ENCODE data around the gene PCSK7. TPM values are rescaled to one million over a fixed set of nuclear protein-coding genes. Genes with fewer than 3 reads are reported as not detected.

Gene PCSK7
- total RNA-seq, 2 donors from 2014 or later = 111 to 195 TPM

- Histone ChIP-seq H3K27ac (no peak overlapping the region), H3K4me3 (no peak overlapping the region)
These were observed 65.4 kb downstream of the PCSK7 start for GRCh38 chr11:117166491-117166890.

DNA sequence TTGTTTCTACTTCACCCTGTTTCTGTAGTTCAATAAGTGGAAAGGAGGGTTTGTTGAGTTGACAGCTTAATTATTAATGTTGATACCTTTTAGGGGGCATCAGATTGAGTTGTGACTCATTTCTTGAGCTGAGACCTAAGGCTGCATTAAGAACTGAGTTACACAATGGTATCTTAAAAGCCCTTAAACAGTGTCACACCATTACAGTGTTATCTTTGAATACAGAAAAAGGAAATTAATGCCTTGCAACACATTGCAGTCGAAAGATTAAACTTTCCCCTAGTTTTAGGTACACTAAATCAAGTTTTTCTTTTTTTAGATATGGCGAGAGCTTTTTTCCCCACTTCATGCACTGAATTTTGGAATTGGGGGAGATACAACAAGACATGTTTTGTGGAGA is 71.0 kb downstream of the PCSK7 start:
- H3K9me3 ChIP-seq = no peaks in the 10 kb centered on the region

More at GRCh38 chr11:117166491-117166890, 65.4 kb downstream of the PCSK7 start:
- no peak overlapping the region for H3K9ac ChIP-seq (ENCODE audit: low read depth in 2 of 2, low read length in 2 of 2)
- H3K36me3 ChIP-seq = peaks cover 20% of the 10 kb centered on the region
- DNase-seq = no peak
- intact Hi-C loops (cut with DNase I) = no loop called here
- H3K9me3 ChIP-seq = no peaks in the 10 kb centered on the region
- no peaks in the 10 kb centered on the region for H3K27me3 ChIP-seq
- no peaks in the 10 kb centered on the region for H3K4me1 ChIP-seq
- TF ChIP-seq, protein P1, sequence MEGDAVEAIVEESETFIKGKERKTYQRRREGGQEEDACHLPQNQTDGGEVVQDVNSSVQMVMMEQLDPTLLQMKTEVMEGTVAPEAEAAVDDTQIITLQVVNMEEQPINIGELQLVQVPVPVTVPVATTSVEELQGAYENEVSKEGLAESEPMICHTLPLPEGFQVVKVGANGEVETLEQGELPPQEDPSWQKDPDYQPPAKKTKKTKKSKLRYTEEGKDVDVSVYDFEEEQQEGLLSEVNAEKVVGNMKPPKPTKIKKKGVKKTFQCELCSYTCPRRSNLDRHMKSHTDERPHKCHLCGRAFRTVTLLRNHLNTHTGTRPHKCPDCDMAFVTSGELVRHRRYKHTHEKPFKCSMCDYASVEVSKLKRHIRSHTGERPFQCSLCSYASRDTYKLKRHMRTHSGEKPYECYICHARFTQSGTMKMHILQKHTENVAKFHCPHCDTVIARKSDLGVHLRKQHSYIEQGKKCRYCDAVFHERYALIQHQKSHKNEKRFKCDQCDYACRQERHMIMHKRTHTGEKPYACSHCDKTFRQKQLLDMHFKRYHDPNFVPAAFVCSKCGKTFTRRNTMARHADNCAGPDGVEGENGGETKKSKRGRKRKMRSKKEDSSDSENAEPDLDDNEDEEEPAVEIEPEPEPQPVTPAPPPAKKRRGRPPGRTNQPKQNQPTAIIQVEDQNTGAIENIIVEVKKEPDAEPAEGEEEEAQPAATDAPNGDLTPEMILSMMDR (IDR thresholded peaks at IDR 0.05) = no peak

GRCh38 chr11:117159892-117160291 is 72.0 kb downstream of the PCSK7 start:
- Histone ChIP-seq H3K9ac (ENCODE audit: low read depth in 2 of 2, low read length in 2 of 2) (no peak overlapping the region), H3K27ac (no peak overlapping the region), H3K36me3 (peaks cover 14% of the 10 kb centered on the region), H3K27me3 (no peaks in the 10 kb centered on the region), H3K4me3 (no peak overlapping the region), H3K9me3 (no peaks in the 10 kb centered on the region), H3K4me1 (no peaks in the 10 kb centered on the region)
- TF ChIP-seq, protein P1 (IDR thresholded peaks at IDR 0.05) = no peak
- no peak for DNase-seq
- intact Hi-C loops (cut with DNase I) = no loop called here

More for the DNA sequence above, 71.0 kb downstream of the PCSK7 start:
- H3K27me3 ChIP-seq = no peaks in the 10 kb centered on the region
- no peak overlapping the region for H3K4me3 ChIP-seq
- H3K27ac ChIP-seq = no peak overlapping the region
- H3K4me1 ChIP-seq = no peaks in the 10 kb centered on the region
- no peak for DNase-seq
- intact Hi-C loops (cut with DNase I) = no loop called here
- peaks cover 20% of the 10 kb centered on the region for H3K36me3 ChIP-seq
- no peak overlapping the region for H3K9ac ChIP-seq (ENCODE audit: low read depth in 2 of 2, low read length in 2 of 2)
- TF ChIP-seq, protein P1 (IDR thresholded peaks at IDR 0.05) = no peak

- TF ChIP-seq, protein P1 (IDR thresholded peaks at IDR 0.05) = no peak
- Histone ChIP-seq H3K27ac (no peak overlapping the region), H3K36me3 (no peaks in the 10 kb centered on the region)
These were observed 74.4 kb downstream of the PCSK7 start for GRCh38 chr11:117157507-117157906.

DNA sequence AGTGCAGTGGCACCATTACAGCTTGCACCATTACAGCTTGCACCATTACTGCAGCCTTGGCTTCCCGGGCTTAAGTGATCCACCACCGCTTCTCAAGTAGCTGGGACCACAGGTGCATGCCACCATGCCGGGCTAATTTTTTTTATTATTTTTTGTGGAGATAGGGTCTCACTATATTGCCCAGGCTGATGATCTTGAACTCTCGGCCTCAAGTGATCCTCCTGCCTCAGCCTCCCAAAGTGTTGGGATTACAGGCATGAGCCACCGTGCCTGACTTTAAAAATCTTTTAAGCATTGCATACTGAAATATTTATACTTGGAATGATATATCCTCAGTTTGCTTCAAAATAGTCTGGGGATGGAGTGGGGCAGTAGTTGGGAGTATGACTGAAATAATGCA is 77.4 kb downstream of the PCSK7 start:
- Histone ChIP-seq H3K4me1 (no peaks in the 10 kb centered on the region), H3K9ac (ENCODE audit: low read depth in 2 of 2, low read length in 2 of 2) (no peak overlapping the region), H3K4me3 (no peak overlapping the region), H3K9me3 (no peaks in the 10 kb centered on the region), H3K27me3 (no peaks in the 10 kb centered on the region), H3K36me3 (no peaks in the 10 kb centered on the region), H3K27ac (no peak overlapping the region)
- TF ChIP-seq, protein P1 (IDR thresholded peaks at IDR 0.05) = no peak
- no peak for DNase-seq
- intact Hi-C loops (cut with DNase I) = no loop called here

More at GRCh38 chr11:117157507-117157906, 74.4 kb downstream of the PCSK7 start:
- intact Hi-C loops (cut with DNase I) = no loop called here
- no peak overlapping the region for H3K4me3 ChIP-seq
- H3K4me1 ChIP-seq = no peaks in the 10 kb centered on the region
- H3K27me3 ChIP-seq = no peaks in the 10 kb centered on the region
- no peak overlapping the region for H3K9ac ChIP-seq (ENCODE audit: low read depth in 2 of 2, low read length in 2 of 2)
- H3K9me3 ChIP-seq = no peaks in the 10 kb centered on the region
- DNase-seq = no peak

Other genes with a start within 250 kb of the PCSK7 start
- 10 to 100 TPM; 26.7 to 28.0 TPM for gene SIK3, start 133.6 kb downstream of the PCSK7 start, total RNA-seq
- 10 to 100 TPM; 76.4 to 80.5 TPM for gene PAFAH1B2, start 87.8 kb downstream of the PCSK7 start, total RNA-seq
- gene SIDT2, start 53.3 kb downstream of the PCSK7 start, total RNA-seq = 10 to 100 TPM; 42.9 to 69.3 TPM
- gene TAGLN, start 32.7 kb downstream of the PCSK7 start, total RNA-seq = 100 to 1,000 TPM in 1 of 2 donors, 10 to 100 TPM in 1; 86.8 to 989 TPM
- 10 to 100 TPM; 20.0 to 20.3 TPM for gene RNF214, start 598 bp upstream of the PCSK7 start, total RNA-seq
- 1 to 10 TPM; 5.1 to 5.9 TPM for gene BACE1-AS, start 59.3 kb upstream of the PCSK7 start, total RNA-seq
- gene BACE1, start 84.2 kb upstream of the PCSK7 start, total RNA-seq = 10 to 100 TPM; 11.1 to 11.5 TPM
- 10 to 100 TPM; 12.4 to 19.2 TPM for gene CEP164, start 95.8 kb upstream of the PCSK7 start, total RNA-seq

Measured in colonic mucosa (tissue), 4 donors.